Panc1 (cell line): ENCODE data around the gene MLLT3. TPM values are rescaled to one million over a fixed set of nuclear protein-coding genes. Genes with fewer than 3 reads are reported as not detected.

Experiments
- ATAC-seq: fragments of 200-7000 bp; cut with Tn5 transposase; 2 replicates; pipeline ENCODE4 v1.9.1; 2020; ENCODE audit warnings: mild to moderate bottlenecking, moderate library complexity
- BruUV-seq: library from RNA; stranded (reverse); fragments of 400-500 nt; replicated peaks from 2 replicates; lab custom pipeline; 2021; lab: Mats Ljungman, UMichigan
- CTCF ChIA-PET: fragments of 300-600 bp; sonication (Branson Sonifier 250); formaldehyde crosslinking; loops from one replicate; lab custom pipeline; 2022; ENCODE audit warnings: antibody characterized with exemption; lab: Charles Lee
- POLR2A ChIA-PET: fragments of 300-600 bp; sonication (Branson Sonifier 250); formaldehyde crosslinking; loops from one replicate; lab custom pipeline; 2022; ENCODE audit warnings: antibody characterized with exemption; lab: Charles Lee
- DNase-seq: peaks from one replicate; pipeline ENCODE4 v3.0.0-alpha.2; 2010; ENCODE audit warnings: low read depth, low spot score
- H3K27ac ChIP-seq: 2 replicates; pipeline ENCODE4 v1.5.1; 2011; ENCODE audit warnings: mild to moderate bottlenecking, low read length, inconsistent platforms
- H3K27me3 ChIP-seq: fragments of 200-500 bp; sonication (Bioruptor generic); 2 replicates; pipeline ENCODE4 v1.6.0; 2014; ENCODE audit warnings: low read length, inconsistent platforms; ENCODE audit not compliant: control insufficient read depth, insufficient read depth
- H3K36me3 ChIP-seq: fragments of 200-500 bp; sonication (Bioruptor generic); 2 replicates; pipeline ENCODE4 v1.5.1; 2014; ENCODE audit warnings: inconsistent platforms, mild to moderate bottlenecking, low read length, moderate library complexity; ENCODE audit not compliant: control insufficient read depth, insufficient read depth
- H3K4me1 ChIP-seq: 2 replicates; pipeline ENCODE4 v1.5.1; 2011; ENCODE audit warnings: inconsistent platforms, mild to moderate bottlenecking, low read length, moderate library complexity; ENCODE audit not compliant: control insufficient read depth, insufficient read depth
- H3K4me3 ChIP-seq, 2 experiments: 2 replicates each; pipeline ENCODE4 v1.5.1; 2011 to 2012; ENCODE audit warnings: low read depth in 2 of 2, low read length in 2 of 2, mild to moderate bottlenecking in 2 of 2, inconsistent platforms in 1 of 2, moderate library complexity in 1 of 2
- H3K9me3 ChIP-seq: fragments of 200-500 bp; sonication (Bioruptor generic); 2 replicates; pipeline ENCODE4 v1.5.1; 2014; ENCODE audit warnings: low read depth, mild to moderate bottlenecking, inconsistent platforms, low read length, moderate library complexity; ENCODE audit not compliant: control insufficient read depth, insufficient read depth
- POLR2AphosphoS5 ChIP-seq: IDR thresholded peaks from 2 replicates; pipeline ENCODE4 v1.6.1; 2012; ENCODE audit warnings: mild to moderate bottlenecking, low read depth, low read length, moderate library complexity
- SIN3A ChIP-seq: IDR thresholded peaks from 2 replicates; pipeline ENCODE4 v1.6.1; 2012; ENCODE audit warnings: low read depth, mild to moderate bottlenecking, low read length, moderate library complexity, borderline replicate concordance; ENCODE audit not compliant: insufficient read depth
- TCF7L2 ChIP-seq: IDR thresholded peaks from 2 replicates; pipeline ENCODE4 v1.6.1; 2011; ENCODE audit warnings: mild to moderate bottlenecking, low read depth, low read length, inconsistent platforms
- in situ Hi-C: cut with HindIII; loops from 2 replicates; pipeline ENCODE4 v1.10.0; 2016; ENCODE audit warnings: low sequenced_read_pairs, low pct_unique_long_range_greater_than_20kb
- intact Hi-C: fragments of 100-400 bp; cut with micrococcal nuclease; formaldehyde crosslinking; loops from one replicate; pipeline ENCODE4 v1.10.0; 2022; ENCODE audit not compliant: unreplicated experiment
- total RNA-seq: library from RNA; stranded (reverse); gene quantifications from one replicate; pipeline ENCODE4 v1.2.1, GENCODE V29; 2021; ENCODE audit not compliant: unreplicated experiment
- TF ChIP-seq, protein P1 (sequence below), 2 experiments: IDR thresholded peaks; 2 replicates each; pipeline ENCODE4 v1.6.1; 2011 to 2012; ENCODE audit warnings: low read depth in 2 of 2, control low read depth in 1 of 2, low read length in 1 of 2, mild to moderate bottlenecking in 1 of 2, moderate library complexity in 1 of 2; ENCODE audit not compliant: insufficient read depth in 1 of 2
- TF ChIP-seq, protein P2 (sequence below): fragments of 450-650 bp; IDR thresholded peaks from 2 replicates; pipeline ENCODE4 v1.5.1; 2017; ENCODE audit warnings: mild to moderate bottlenecking

Gene MLLT3
- total RNA-seq, 1 experiment from 2014 or later: 0.49 TPM

DNA sequence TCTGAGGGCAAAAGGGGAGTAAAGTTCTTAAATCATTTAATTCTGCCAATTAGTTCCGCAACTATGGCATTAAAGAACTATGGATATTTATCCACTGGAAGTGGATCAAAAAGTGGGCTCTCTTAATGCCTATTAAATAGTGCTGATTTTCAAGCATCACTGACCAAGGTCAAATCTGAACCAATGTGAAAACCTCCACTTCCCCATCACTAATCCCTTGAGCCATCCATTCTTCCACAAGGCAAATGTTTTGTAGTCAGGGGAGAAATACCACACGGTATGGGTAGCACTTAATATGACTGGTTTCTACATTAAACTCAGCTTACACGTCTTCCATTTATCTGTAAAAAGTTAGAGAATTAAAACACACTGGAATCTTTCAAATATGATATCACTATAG, 57.6 kb downstream of the MLLT3 start:
- Histone ChIP-seq H3K36me3 (no peaks in the 10 kb centered on the region), H3K4me3 (no peak overlapping the region), H3K4me1 (no peaks in the 10 kb centered on the region), H3K27me3 (no peaks in the 10 kb centered on the region), H3K9me3 (no peaks in the 10 kb centered on the region), H3K27ac (no peak overlapping the region)
- ChIA-PET POLR2A (no interaction called here), CTCF (no interaction called here)
- BruUV-seq: no TSS peak
- intact Hi-C loops (no loop called here), in situ Hi-C loops (no loop called here)
- TF ChIP-seq TCF7L2: no peak
- no peak for TF ChIP-seq SIN3A
- TF ChIP-seq, protein P1, sequence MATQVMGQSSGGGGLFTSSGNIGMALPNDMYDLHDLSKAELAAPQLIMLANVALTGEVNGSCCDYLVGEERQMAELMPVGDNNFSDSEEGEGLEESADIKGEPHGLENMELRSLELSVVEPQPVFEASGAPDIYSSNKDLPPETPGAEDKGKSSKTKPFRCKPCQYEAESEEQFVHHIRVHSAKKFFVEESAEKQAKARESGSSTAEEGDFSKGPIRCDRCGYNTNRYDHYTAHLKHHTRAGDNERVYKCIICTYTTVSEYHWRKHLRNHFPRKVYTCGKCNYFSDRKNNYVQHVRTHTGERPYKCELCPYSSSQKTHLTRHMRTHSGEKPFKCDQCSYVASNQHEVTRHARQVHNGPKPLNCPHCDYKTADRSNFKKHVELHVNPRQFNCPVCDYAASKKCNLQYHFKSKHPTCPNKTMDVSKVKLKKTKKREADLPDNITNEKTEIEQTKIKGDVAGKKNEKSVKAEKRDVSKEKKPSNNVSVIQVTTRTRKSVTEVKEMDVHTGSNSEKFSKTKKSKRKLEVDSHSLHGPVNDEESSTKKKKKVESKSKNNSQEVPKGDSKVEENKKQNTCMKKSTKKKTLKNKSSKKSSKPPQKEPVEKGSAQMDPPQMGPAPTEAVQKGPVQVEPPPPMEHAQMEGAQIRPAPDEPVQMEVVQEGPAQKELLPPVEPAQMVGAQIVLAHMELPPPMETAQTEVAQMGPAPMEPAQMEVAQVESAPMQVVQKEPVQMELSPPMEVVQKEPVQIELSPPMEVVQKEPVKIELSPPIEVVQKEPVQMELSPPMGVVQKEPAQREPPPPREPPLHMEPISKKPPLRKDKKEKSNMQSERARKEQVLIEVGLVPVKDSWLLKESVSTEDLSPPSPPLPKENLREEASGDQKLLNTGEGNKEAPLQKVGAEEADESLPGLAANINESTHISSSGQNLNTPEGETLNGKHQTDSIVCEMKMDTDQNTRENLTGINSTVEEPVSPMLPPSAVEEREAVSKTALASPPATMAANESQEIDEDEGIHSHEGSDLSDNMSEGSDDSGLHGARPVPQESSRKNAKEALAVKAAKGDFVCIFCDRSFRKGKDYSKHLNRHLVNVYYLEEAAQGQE (IDR thresholded peaks at IDR 0.05; ENCODE audit: insufficient read depth in 1 of 2, low read depth in 2 of 2, low read length in 1 of 2): no peak
- TF ChIP-seq POLR2AphosphoS5: no peak
- TF ChIP-seq, protein P2, sequence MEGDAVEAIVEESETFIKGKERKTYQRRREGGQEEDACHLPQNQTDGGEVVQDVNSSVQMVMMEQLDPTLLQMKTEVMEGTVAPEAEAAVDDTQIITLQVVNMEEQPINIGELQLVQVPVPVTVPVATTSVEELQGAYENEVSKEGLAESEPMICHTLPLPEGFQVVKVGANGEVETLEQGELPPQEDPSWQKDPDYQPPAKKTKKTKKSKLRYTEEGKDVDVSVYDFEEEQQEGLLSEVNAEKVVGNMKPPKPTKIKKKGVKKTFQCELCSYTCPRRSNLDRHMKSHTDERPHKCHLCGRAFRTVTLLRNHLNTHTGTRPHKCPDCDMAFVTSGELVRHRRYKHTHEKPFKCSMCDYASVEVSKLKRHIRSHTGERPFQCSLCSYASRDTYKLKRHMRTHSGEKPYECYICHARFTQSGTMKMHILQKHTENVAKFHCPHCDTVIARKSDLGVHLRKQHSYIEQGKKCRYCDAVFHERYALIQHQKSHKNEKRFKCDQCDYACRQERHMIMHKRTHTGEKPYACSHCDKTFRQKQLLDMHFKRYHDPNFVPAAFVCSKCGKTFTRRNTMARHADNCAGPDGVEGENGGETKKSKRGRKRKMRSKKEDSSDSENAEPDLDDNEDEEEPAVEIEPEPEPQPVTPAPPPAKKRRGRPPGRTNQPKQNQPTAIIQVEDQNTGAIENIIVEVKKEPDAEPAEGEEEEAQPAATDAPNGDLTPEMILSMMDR: no peak
- DNase-seq: no peak
- ATAC-seq: no peak

DNA sequence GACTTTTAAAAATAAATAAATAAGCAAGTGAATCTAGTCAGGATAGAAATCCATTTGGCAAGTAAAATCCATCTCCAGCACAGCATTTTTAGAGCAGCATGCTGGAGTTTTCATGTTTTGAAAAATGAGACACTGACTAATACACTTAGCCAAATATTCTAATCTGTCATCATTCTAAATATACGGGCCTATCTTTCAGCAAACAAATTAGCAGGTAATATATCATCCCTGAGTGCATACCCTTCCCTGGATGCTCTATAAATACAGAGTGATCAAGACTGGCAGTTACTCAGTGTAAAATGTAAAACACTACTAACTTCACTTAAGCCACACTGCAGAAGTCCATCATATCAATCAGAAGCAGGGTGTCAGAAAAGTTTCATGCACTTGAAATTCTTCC, 58.4 kb downstream of the MLLT3 start:
- BruUV-seq: no TSS peak

More for the DNA sequence above, 58.4 kb downstream of the MLLT3 start:
- Histone ChIP-seq H3K4me1 (no peaks in the 10 kb centered on the region), H3K27ac (no peak overlapping the region), H3K27me3 (no peaks in the 10 kb centered on the region), H3K36me3 (no peaks in the 10 kb centered on the region), H3K4me3 (no peak overlapping the region), H3K9me3 (no peaks in the 10 kb centered on the region)
- intact Hi-C loops (no loop called here), in situ Hi-C loops (no loop called here)
- TF ChIP-seq TCF7L2 (no peak), SIN3A (no peak), POLR2AphosphoS5 (no peak)
- TF ChIP-seq, protein P2: no peak
- TF ChIP-seq, protein P1 (IDR thresholded peaks at IDR 0.05; ENCODE audit: insufficient read depth in 1 of 2, low read depth in 2 of 2, low read length in 1 of 2): no peak
- DNase-seq: no peak
- CTCF ChIA-PET: no interaction called here
- POLR2A ChIA-PET: no interaction called here
- ATAC-seq: no peak
